DND-41 (cell line): ENCODE results near the gene PHF14.

ENCODE experiments used
- CTCF ChIP-seq: IDR thresholded peaks from 2 replicates; pipeline ENCODE4 v1.5.1; 2012; ENCODE audit warnings: borderline replicate concordance, low read length, moderate library complexity, mild to moderate bottlenecking; ENCODE audit not compliant: poor library complexity, severe bottlenecking; ENCODE audit errors: extremely low read depth
- EZH2 ChIP-seq: IDR thresholded peaks from 3 replicates; pipeline ENCODE4 v1.6.1; 2012; ENCODE audit warnings: borderline replicate concordance, low read depth, mild to moderate bottlenecking, moderate library complexity, low read length, inconsistent platforms; ENCODE audit not compliant: severe bottlenecking

- TF ChIP-seq CTCF (no peak), EZH2 (no peak)
Measured at GRCh38 chr7:11155883-11156282, 182.2 kb downstream of the PHF14 start.
